Measurements from ENCODE around the gene ZNF217.
"Not testable (repeated sequence)": the region's sequence is repeated elsewhere in the genome, so short reads cannot be mapped to it uniquely, and the experiment has no call there.

The ZNF217 gene

GRCh38 chr20:53608071-53608455 is 14.4 kb upstream of the ZNF217 start:
- WGBS, 2 experiments (ENCODE audit: insufficient coverage in 2 of 2): 97 to 98% methylated on average over 20 to 23 of the region's 23 CpGs
- Histone ChIP-seq H3K4me1 (ENCODE audit: control insufficient read depth, insufficient read depth, low read length, poor library complexity, severe bottlenecking) (peaks cover 21% of the 10 kb centered on the region), H3K4me3 (ENCODE audit: extremely low read depth, insufficient read depth, low read length, poor library complexity, severe bottlenecking) (no peak overlapping the region), H3K36me3 (ENCODE audit: control insufficient read depth, insufficient read depth, low read length) (no peaks in the 10 kb centered on the region), H3K27ac (ENCODE audit: low read depth, low read length, severe bottlenecking) (no peak overlapping the region), H3K9me3 (ENCODE audit: control insufficient read depth, low read length) (no peaks in the 10 kb centered on the region)

- Histone ChIP-seq H3K9me3 (ENCODE audit: control insufficient read depth, low read length) (no peaks in the 10 kb centered on the region), H3K4me3 (ENCODE audit: extremely low read depth, insufficient read depth, low read length, poor library complexity, severe bottlenecking) (no peak overlapping the region), H3K4me1 (ENCODE audit: control insufficient read depth, insufficient read depth, low read length, poor library complexity, severe bottlenecking) (peaks cover 15% of the 10 kb centered on the region), H3K36me3 (ENCODE audit: control insufficient read depth, insufficient read depth, low read length) (no peaks in the 10 kb centered on the region), H3K27ac (ENCODE audit: low read depth, low read length, severe bottlenecking) (no peak overlapping the region)
- whole genome bisulfite sequencing, 2 experiments (ENCODE audit: insufficient coverage in 2 of 2): 96% methylated on average over 7 to 8 of the region's 8 CpGs
These were observed 12.8 kb upstream of the ZNF217 start for GRCh38 chr20:53606364-53606985.

GRCh38 chr20:53605401-53605800 is 11.8 kb upstream of the ZNF217 start:
- peaks cover 15% of the 10 kb centered on the region for H3K4me1 ChIP-seq (ENCODE audit: control insufficient read depth, insufficient read depth, low read length, poor library complexity, severe bottlenecking)
- H3K27ac ChIP-seq (ENCODE audit: low read depth, low read length, severe bottlenecking); H3K4me3 ChIP-seq (ENCODE audit: extremely low read depth, insufficient read depth, low read length, poor library complexity, severe bottlenecking); H3K36me3 ChIP-seq (ENCODE audit: control insufficient read depth, insufficient read depth, low read length); H3K9me3 ChIP-seq (ENCODE audit: control insufficient read depth, low read length): not testable (repeated sequence)
- WGBS, 2 experiments (ENCODE audit: insufficient coverage in 2 of 2): 80 to 92% methylated on average over 1 to 4 of the region's 5 CpGs

GRCh38 chr20:53604846-53605245 is 11.2 kb upstream of the ZNF217 start:
- WGBS, 2 experiments (ENCODE audit: insufficient coverage in 2 of 2): no CpG with 5 or more reads among the region's 5 CpGs
- H3K4me3 ChIP-seq (ENCODE audit: extremely low read depth, insufficient read depth, low read length, poor library complexity, severe bottlenecking); H3K9me3 ChIP-seq (ENCODE audit: control insufficient read depth, low read length); H3K27ac ChIP-seq (ENCODE audit: low read depth, low read length, severe bottlenecking); H3K36me3 ChIP-seq (ENCODE audit: control insufficient read depth, insufficient read depth, low read length): not testable (repeated sequence)
- peaks cover 11% of the 10 kb centered on the region for H3K4me1 ChIP-seq (ENCODE audit: control insufficient read depth, insufficient read depth, low read length, poor library complexity, severe bottlenecking)

- Histone ChIP-seq H3K27ac (ENCODE audit: low read depth, low read length, severe bottlenecking) (no peak overlapping the region), H3K9me3 (ENCODE audit: control insufficient read depth, low read length) (no peaks in the 10 kb centered on the region), H3K36me3 (ENCODE audit: control insufficient read depth, insufficient read depth, low read length) (no peaks in the 10 kb centered on the region), H3K4me3 (ENCODE audit: extremely low read depth, insufficient read depth, low read length, poor library complexity, severe bottlenecking) (no peak overlapping the region), H3K4me1 (ENCODE audit: control insufficient read depth, insufficient read depth, low read length, poor library complexity, severe bottlenecking) (peaks cover 13% of the 10 kb centered on the region)
- WGBS, 2 experiments (ENCODE audit: insufficient coverage in 2 of 2): no CpG with 5 or more reads among the region's 1 CpG
These were observed 9.0 kb upstream of the ZNF217 start for GRCh38 chr20:53602661-53603060.

GRCh38 chr20:53599910-53600632 is 6.4 kb upstream of the ZNF217 start:
- WGBS, 2 experiments (ENCODE audit: insufficient coverage in 2 of 2): 96% methylated on average over 9 to 12 of the region's 13 CpGs
- Histone ChIP-seq H3K27ac (ENCODE audit: low read depth, low read length, severe bottlenecking) (no peak overlapping the region), H3K4me3 (ENCODE audit: extremely low read depth, insufficient read depth, low read length, poor library complexity, severe bottlenecking) (no peak overlapping the region), H3K4me1 (ENCODE audit: control insufficient read depth, insufficient read depth, low read length, poor library complexity, severe bottlenecking) (peaks cover 23% of the 10 kb centered on the region), H3K36me3 (ENCODE audit: control insufficient read depth, insufficient read depth, low read length) (no peaks in the 10 kb centered on the region), H3K9me3 (ENCODE audit: control insufficient read depth, low read length) (no peaks in the 10 kb centered on the region)

GRCh38 chr20:53599378-53599777 is 5.7 kb upstream of the ZNF217 start:
- Histone ChIP-seq H3K4me3 (ENCODE audit: extremely low read depth, insufficient read depth, low read length, poor library complexity, severe bottlenecking) (no peak overlapping the region), H3K4me1 (ENCODE audit: control insufficient read depth, insufficient read depth, low read length, poor library complexity, severe bottlenecking) (peaks cover 23% of the 10 kb centered on the region), H3K9me3 (ENCODE audit: control insufficient read depth, low read length) (no peaks in the 10 kb centered on the region), H3K27ac (ENCODE audit: low read depth, low read length, severe bottlenecking) (no peak overlapping the region), H3K36me3 (ENCODE audit: control insufficient read depth, insufficient read depth, low read length) (no peaks in the 10 kb centered on the region)
- 53 to 63% methylated on average over 4 of the region's 4 CpGs for WGBS, 2 experiments (ENCODE audit: insufficient coverage in 2 of 2)

- H3K4me3 ChIP-seq (ENCODE audit: extremely low read depth, insufficient read depth, low read length, poor library complexity, severe bottlenecking): no peak overlapping the region
- no peak overlapping the region for H3K27ac ChIP-seq (ENCODE audit: low read depth, low read length, severe bottlenecking)
- WGBS, 2 experiments (ENCODE audit: insufficient coverage in 2 of 2): no CpG with 5 or more reads among the region's 2 CpGs
- peaks cover 23% of the 10 kb centered on the region for H3K4me1 ChIP-seq (ENCODE audit: control insufficient read depth, insufficient read depth, low read length, poor library complexity, severe bottlenecking)
- H3K36me3 ChIP-seq (ENCODE audit: control insufficient read depth, insufficient read depth, low read length): no peaks in the 10 kb centered on the region
- H3K9me3 ChIP-seq (ENCODE audit: control insufficient read depth, low read length): no peaks in the 10 kb centered on the region
These were observed 5.4 kb upstream of the ZNF217 start for GRCh38 chr20:53599044-53599362.

- Histone ChIP-seq H3K4me1 (ENCODE audit: control insufficient read depth, insufficient read depth, low read length, poor library complexity, severe bottlenecking) (peaks cover 23% of the 10 kb centered on the region), H3K27ac (ENCODE audit: low read depth, low read length, severe bottlenecking) (no peak overlapping the region), H3K4me3 (ENCODE audit: extremely low read depth, insufficient read depth, low read length, poor library complexity, severe bottlenecking) (no peak overlapping the region), H3K9me3 (ENCODE audit: control insufficient read depth, low read length) (no peaks in the 10 kb centered on the region), H3K36me3 (ENCODE audit: control insufficient read depth, insufficient read depth, low read length) (no peaks in the 10 kb centered on the region)
- 91 to 98% methylated on average over 7 of the region's 9 CpGs for WGBS, 2 experiments (ENCODE audit: insufficient coverage in 2 of 2)
These were observed 4.8 kb upstream of the ZNF217 start for GRCh38 chr20:53598140-53599043.

GRCh38 chr20:53597521-53598120 is 4.0 kb upstream of the ZNF217 start:
- no peaks in the 10 kb centered on the region for H3K9me3 ChIP-seq (ENCODE audit: control insufficient read depth, low read length)
- no peak overlapping the region for H3K4me3 ChIP-seq (ENCODE audit: extremely low read depth, insufficient read depth, low read length, poor library complexity, severe bottlenecking)
- H3K4me1 ChIP-seq (ENCODE audit: control insufficient read depth, insufficient read depth, low read length, poor library complexity, severe bottlenecking): peaks cover 23% of the 10 kb centered on the region
- no peak overlapping the region for H3K27ac ChIP-seq (ENCODE audit: low read depth, low read length, severe bottlenecking)
- no peaks in the 10 kb centered on the region for H3K36me3 ChIP-seq (ENCODE audit: control insufficient read depth, insufficient read depth, low read length)
- no CpG with 5 or more reads among the region's 4 CpGs for WGBS, 2 experiments (ENCODE audit: insufficient coverage in 2 of 2)

Data from mesodermal cell (in vitro differentiated cells).